ENCODE results near the gene PARD3B.

DNA sequence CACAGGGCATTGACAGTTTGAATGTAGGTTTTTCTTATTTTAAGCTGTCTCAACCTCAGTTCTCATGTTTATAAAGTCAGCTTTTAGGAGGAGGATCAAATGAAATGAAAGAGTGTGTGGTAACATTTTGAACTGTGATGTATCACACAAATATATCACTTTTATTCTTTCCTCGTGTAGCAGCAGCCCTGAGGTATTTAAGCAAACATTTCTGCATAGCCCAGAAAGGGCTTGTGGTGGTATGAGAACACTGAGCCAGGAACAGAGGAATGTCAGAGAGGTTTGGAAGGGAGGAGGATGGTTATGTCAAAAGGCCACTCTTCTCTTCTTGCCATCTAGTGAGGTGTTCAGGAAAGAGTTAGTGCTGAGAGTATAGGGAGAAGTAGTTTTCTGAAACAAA lies 150.2 kb downstream of the PARD3B start:
- TF ChIP-seq, protein P1, sequence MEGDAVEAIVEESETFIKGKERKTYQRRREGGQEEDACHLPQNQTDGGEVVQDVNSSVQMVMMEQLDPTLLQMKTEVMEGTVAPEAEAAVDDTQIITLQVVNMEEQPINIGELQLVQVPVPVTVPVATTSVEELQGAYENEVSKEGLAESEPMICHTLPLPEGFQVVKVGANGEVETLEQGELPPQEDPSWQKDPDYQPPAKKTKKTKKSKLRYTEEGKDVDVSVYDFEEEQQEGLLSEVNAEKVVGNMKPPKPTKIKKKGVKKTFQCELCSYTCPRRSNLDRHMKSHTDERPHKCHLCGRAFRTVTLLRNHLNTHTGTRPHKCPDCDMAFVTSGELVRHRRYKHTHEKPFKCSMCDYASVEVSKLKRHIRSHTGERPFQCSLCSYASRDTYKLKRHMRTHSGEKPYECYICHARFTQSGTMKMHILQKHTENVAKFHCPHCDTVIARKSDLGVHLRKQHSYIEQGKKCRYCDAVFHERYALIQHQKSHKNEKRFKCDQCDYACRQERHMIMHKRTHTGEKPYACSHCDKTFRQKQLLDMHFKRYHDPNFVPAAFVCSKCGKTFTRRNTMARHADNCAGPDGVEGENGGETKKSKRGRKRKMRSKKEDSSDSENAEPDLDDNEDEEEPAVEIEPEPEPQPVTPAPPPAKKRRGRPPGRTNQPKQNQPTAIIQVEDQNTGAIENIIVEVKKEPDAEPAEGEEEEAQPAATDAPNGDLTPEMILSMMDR (IDR thresholded peaks at IDR 0.05; ENCODE audit: low read depth, low read length), result no peak
- no peak for TF ChIP-seq POLR2A (IDR thresholded peaks at IDR 0.05; ENCODE audit: extremely low read depth, insufficient read length)
- TF ChIP-seq, protein P2, sequence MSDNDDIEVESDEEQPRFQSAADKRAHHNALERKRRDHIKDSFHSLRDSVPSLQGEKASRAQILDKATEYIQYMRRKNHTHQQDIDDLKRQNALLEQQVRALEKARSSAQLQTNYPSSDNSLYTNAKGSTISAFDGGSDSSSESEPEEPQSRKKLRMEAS (IDR thresholded peaks at IDR 0.05; ENCODE audit: low read depth, low read length), result no peak
- TF ChIP-seq MYC (IDR thresholded peaks at IDR 0.05; ENCODE audit: low read depth, low read length), result no peak
